Stimulated activated effector memory CD8-positive, alpha-beta T cell treated with anti-CD3 and anti-CD28 coated beads, Interleukin-12 subunit alpha, Interleukin-12 subunit beta, amount 100 ng/mL, for 72 hours (primary cell): Measurements from ENCODE around the gene HEATR5A.

Source experiments
- ATAC-seq: fragments of 150-1000 bp; cut with Tn5 transposase; 2 replicates; pipeline ENCODE4 v1.10.0; 2021
- DNase-seq, 2 donors: peaks; one replicate each; pipeline ENCODE4 v3.0.0; 2021 to 2022; ENCODE audit warnings: low spot score in 2 of 2
- H3K27ac Mint-ChIP-seq: one replicate; pipeline ENCODE4 v1.8.0; 2022; ENCODE audit warnings: mild to moderate bottlenecking, mixed read lengths
- H3K36me3 Mint-ChIP-seq: one replicate; pipeline ENCODE4 v1.8.0; 2022; ENCODE audit warnings: mild to moderate bottlenecking, mixed read lengths
- H3K4me1 Mint-ChIP-seq: one replicate; pipeline ENCODE4 v1.8.0; 2022; ENCODE audit warnings: mixed read lengths
- H3K4me3 Mint-ChIP-seq: one replicate; pipeline ENCODE4 v1.8.0; 2022; ENCODE audit warnings: mild to moderate bottlenecking, mixed read lengths
- H3K9me3 Mint-ChIP-seq: one replicate; pipeline ENCODE4 v1.8.0; 2022; ENCODE audit warnings: mixed read lengths

The HEATR5A gene

GRCh38 chr14:31405599-31406232 is 14.6 kb downstream of the HEATR5A start:
- Mint-ChIP-seq H3K27ac (no peak overlapping the region), H3K36me3 (peaks cover 24% of the 10 kb centered on the region), H3K9me3 (no peaks in the 10 kb centered on the region), H3K4me1 (peaks cover 6% of the 10 kb centered on the region), H3K4me3 (no peak overlapping the region)
- ATAC-seq (no peak), DNase-seq (no peak)

- H3K9me3 Mint-ChIP-seq, result no peaks in the 10 kb centered on the region
- H3K36me3 Mint-ChIP-seq, result peaks cover 25% of the 10 kb centered on the region
- H3K4me3 Mint-ChIP-seq, result no peak overlapping the region
- H3K4me1 Mint-ChIP-seq, result peaks cover 8% of the 10 kb centered on the region
- no peak for ATAC-seq
- no peak overlapping the region for H3K27ac Mint-ChIP-seq
- DNase-seq, result no peak
These were observed 15.2 kb downstream of the HEATR5A start for GRCh38 chr14:31405106-31405505.

GRCh38 chr14:31403707-31404106 is 16.6 kb downstream of the HEATR5A start:
- ATAC-seq (no peak), DNase-seq (no peak)
- no peaks in the 10 kb centered on the region for H3K9me3 Mint-ChIP-seq
- H3K4me3 Mint-ChIP-seq, result no peak overlapping the region
- peaks cover 39% of the 10 kb centered on the region for H3K36me3 Mint-ChIP-seq
- peaks cover 11% of the 10 kb centered on the region for H3K4me1 Mint-ChIP-seq
- no peak overlapping the region for H3K27ac Mint-ChIP-seq

- no peak for ATAC-seq
- no peaks in the 10 kb centered on the region for H3K9me3 Mint-ChIP-seq
These were observed 17.4 kb downstream of the HEATR5A start for GRCh38 chr14:31402764-31403439.

GRCh38 chr14:31401369-31401932 is 18.9 kb downstream of the HEATR5A start:
- H3K36me3 Mint-ChIP-seq, result peaks cover 59% of the 10 kb centered on the region
- H3K27ac Mint-ChIP-seq, result peak overlapping the region; percentile 65
- no peak overlapping the region for H3K4me3 Mint-ChIP-seq
- DNase-seq (no peak), ATAC-seq (no peak)
- H3K4me1 Mint-ChIP-seq, result peaks cover 11% of the 10 kb centered on the region
- H3K9me3 Mint-ChIP-seq, result no peaks in the 10 kb centered on the region

More at GRCh38 chr14:31402764-31403439, 17.4 kb downstream of the HEATR5A start:
- Mint-ChIP-seq H3K27ac (no peak overlapping the region), H3K4me1 (peaks cover 11% of the 10 kb centered on the region), H3K4me3 (no peak overlapping the region), H3K36me3 (peaks cover 47% of the 10 kb centered on the region)
- no peak for DNase-seq

- no peak for DNase-seq
- Mint-ChIP-seq H3K4me3 (peak overlapping the region; percentile 45), H3K9me3 (no peaks in the 10 kb centered on the region), H3K4me1 (peaks cover 11% of the 10 kb centered on the region), H3K27ac (peak overlapping the region; percentile 70), H3K36me3 (peaks cover 70% of the 10 kb centered on the region)
- ATAC-seq, result peak; percentile 63
These were observed 20.2 kb downstream of the HEATR5A start for GRCh38 chr14:31400031-31400638.

GRCh38 chr14:31395572-31396205 is 24.7 kb downstream of the HEATR5A start:
- Mint-ChIP-seq H3K27ac (no peak overlapping the region), H3K9me3 (no peaks in the 10 kb centered on the region)

GRCh38 chr14:31395119-31395518 is 25.2 kb downstream of the HEATR5A start:
- H3K27ac Mint-ChIP-seq, result no peak overlapping the region
- H3K4me3 Mint-ChIP-seq, result no peak overlapping the region
- no peaks in the 10 kb centered on the region for H3K9me3 Mint-ChIP-seq
- ATAC-seq (no peak), DNase-seq (no peak)
- H3K36me3 Mint-ChIP-seq, result peaks cover 73% of the 10 kb centered on the region
- H3K4me1 Mint-ChIP-seq, result peaks cover 5% of the 10 kb centered on the region

More at GRCh38 chr14:31395572-31396205, 24.7 kb downstream of the HEATR5A start:
- Mint-ChIP-seq H3K4me1 (peaks cover 5% of the 10 kb centered on the region), H3K36me3 (peaks cover 72% of the 10 kb centered on the region), H3K4me3 (no peak overlapping the region)
- ATAC-seq (no peak), DNase-seq (no peak)

GRCh38 chr14:31391977-31392503 is 28.3 kb downstream of the HEATR5A start:
- H3K9me3 Mint-ChIP-seq, result no peaks in the 10 kb centered on the region
- DNase-seq (no peak), ATAC-seq (no peak)
- H3K36me3 Mint-ChIP-seq, result peaks cover 51% of the 10 kb centered on the region
- H3K27ac Mint-ChIP-seq, result no peak overlapping the region
- peaks cover 18% of the 10 kb centered on the region for H3K4me1 Mint-ChIP-seq
- no peak overlapping the region for H3K4me3 Mint-ChIP-seq

GRCh38 chr14:31391473-31391872 is 28.9 kb downstream of the HEATR5A start:
- H3K27ac Mint-ChIP-seq, result no peak overlapping the region
- no peak overlapping the region for H3K4me3 Mint-ChIP-seq
- no peak for ATAC-seq
- peaks cover 53% of the 10 kb centered on the region for H3K36me3 Mint-ChIP-seq
- H3K4me1 Mint-ChIP-seq, result peaks cover 18% of the 10 kb centered on the region
- no peak for DNase-seq
- no peaks in the 10 kb centered on the region for H3K9me3 Mint-ChIP-seq

- DNase-seq, result no peak
- Mint-ChIP-seq H3K36me3 (peaks cover 53% of the 10 kb centered on the region), H3K4me1 (peaks cover 18% of the 10 kb centered on the region), H3K27ac (peak overlapping the region; percentile 4), H3K4me3 (peak overlapping the region; percentile 0), H3K9me3 (no peaks in the 10 kb centered on the region)
- ATAC-seq, result peak; percentile 72
These were observed 30.4 kb downstream of the HEATR5A start for GRCh38 chr14:31389946-31390345.

GRCh38 chr14:31388687-31389413 is 31.5 kb downstream of the HEATR5A start:
- H3K36me3 Mint-ChIP-seq, result peaks cover 52% of the 10 kb centered on the region
- peaks cover 18% of the 10 kb centered on the region for H3K4me1 Mint-ChIP-seq
- H3K4me3 Mint-ChIP-seq, result peak overlapping the region; percentile 0
- ATAC-seq, result peak; percentile 86
- peak overlapping the region; percentile 4 for H3K27ac Mint-ChIP-seq
- DNase-seq, result peak in 1 of 2 donors; percentile 55
- no peaks in the 10 kb centered on the region for H3K9me3 Mint-ChIP-seq

- DNase-seq (no peak), ATAC-seq (no peak)
- no peaks in the 10 kb centered on the region for H3K9me3 Mint-ChIP-seq
- H3K4me3 Mint-ChIP-seq, result no peak overlapping the region
- H3K36me3 Mint-ChIP-seq, result peaks cover 38% of the 10 kb centered on the region
- H3K27ac Mint-ChIP-seq, result no peak overlapping the region
- H3K4me1 Mint-ChIP-seq, result peaks cover 18% of the 10 kb centered on the region
These were observed 33.3 kb downstream of the HEATR5A start for GRCh38 chr14:31387091-31387490.

- Mint-ChIP-seq H3K36me3 (peaks cover 46% of the 10 kb centered on the region), H3K4me3 (no peak overlapping the region), H3K4me1 (peaks cover 18% of the 10 kb centered on the region), H3K9me3 (no peaks in the 10 kb centered on the region), H3K27ac (no peak overlapping the region)
- no peak for ATAC-seq
- no peak for DNase-seq
These were observed 34.1 kb downstream of the HEATR5A start for GRCh38 chr14:31386271-31386670.
